Stimulated activated CD4-positive, alpha-beta T cell treated with anti-CD3 and anti-CD28 coated beads, TNF-alpha, amount 100 ng/mL, for 24 hours (primary cell): ENCODE results near the gene SIRPD.
"Not testable (repeated sequence)": the region's sequence is repeated elsewhere in the genome, so short reads cannot be mapped to it uniquely, and the experiment has no call there.

Source experiments
- DNase-seq, 3 experiments: peaks; one replicate each; pipeline ENCODE4 v3.0.0-alpha.2; 2020; ENCODE audit warnings: low read depth in 3 of 3

SIRPD gene

GRCh38 chr20:1537731-1538058, 19.8 kb downstream of the SIRPD start:
- no peak for DNase-seq

DNA sequence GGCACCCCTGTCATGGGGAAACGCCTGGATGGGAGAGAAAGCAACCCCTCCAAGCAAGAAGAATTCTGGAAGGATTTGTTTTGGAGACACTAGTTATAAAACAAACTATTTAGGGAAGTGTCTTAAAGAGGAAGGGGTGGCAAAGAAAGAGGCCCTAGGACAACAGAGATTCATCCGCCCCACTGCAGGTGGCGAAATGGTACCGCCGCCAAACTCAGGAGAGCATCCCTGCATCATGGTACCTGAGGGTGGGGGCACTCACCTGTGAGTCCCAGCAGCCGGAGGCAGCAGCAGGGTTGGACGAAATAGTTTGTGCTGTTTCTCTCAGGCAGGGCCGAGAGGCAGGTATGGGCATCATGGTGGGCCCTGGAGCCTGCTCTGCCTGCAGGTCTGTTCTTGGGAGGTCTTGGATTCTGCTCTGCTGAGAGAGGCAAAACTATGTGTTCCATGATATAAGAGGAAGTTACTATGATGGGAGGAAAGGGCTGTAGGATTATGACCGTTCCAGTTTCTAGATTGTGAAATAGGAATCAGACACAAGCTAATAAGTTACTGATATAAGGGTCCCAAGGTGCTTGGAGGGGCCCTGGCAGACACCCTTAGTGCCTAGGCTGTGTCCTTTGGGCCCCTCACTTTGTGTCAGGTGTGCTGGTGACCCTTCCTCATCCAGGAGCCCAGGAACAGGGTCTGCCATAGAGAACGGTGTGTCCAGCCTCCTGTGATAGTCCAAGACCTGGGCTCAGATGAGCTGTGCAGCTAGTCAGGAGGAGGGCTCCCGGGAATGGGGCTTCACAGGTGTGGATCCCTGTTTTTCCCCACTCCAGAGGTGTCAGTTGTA, 20.4 kb downstream of the SIRPD start:
- no peak for DNase-seq

GRCh38 chr20:1535420-1536175, 21.9 kb downstream of the SIRPD start:
- no peak for DNase-seq

GRCh38 chr20:1534526-1534925, 23.0 kb downstream of the SIRPD start:
- DNase-seq = no peak

DNA sequence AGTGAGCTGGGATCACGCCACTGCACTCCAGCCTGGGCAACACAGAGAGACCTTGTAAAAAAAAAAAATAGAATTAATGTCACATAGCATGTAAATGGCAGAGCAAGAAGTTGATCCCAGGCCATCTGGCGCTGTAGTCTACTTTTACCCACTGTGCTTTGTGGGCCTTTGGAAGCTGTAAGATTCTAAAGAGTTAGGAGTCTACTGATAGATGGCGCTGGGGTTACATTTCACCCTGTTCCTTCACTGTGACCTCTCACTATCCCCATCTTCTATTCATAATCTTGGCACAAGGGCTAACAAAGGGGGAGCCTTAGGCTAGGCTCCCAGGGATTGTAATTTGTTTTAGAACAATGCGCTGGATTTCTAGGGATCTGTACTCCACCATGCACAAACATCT, 24.4 kb downstream of the SIRPD start:
- DNase-seq = no peak

GRCh38 chr20:1528811-1529210, 28.7 kb downstream of the SIRPD start:
- DNase-seq = no peak

- no peak for DNase-seq
These were observed 29.6 kb downstream of the SIRPD start for GRCh38 chr20:1527923-1528322.

DNA sequence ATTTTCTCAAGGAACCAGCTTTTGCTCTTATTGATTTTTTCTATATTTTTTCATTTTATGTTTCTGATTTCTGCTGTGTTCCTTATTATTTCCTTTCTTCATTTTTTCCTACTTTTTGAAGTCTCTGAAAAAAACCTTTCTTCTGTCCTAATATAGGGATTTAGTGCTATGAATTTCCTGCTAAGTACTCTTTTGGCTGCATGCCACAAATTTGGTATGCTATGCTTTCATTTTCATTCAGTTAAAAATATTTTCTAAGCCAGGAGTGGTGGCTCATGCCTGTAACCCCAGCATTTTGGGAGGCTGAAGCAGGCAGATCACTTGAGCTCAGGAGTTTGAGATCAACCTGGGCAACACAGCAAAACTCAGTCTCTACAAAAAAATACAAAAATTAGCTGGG, 30.6 kb downstream of the SIRPD start:
- DNase-seq = no peak

DNA sequence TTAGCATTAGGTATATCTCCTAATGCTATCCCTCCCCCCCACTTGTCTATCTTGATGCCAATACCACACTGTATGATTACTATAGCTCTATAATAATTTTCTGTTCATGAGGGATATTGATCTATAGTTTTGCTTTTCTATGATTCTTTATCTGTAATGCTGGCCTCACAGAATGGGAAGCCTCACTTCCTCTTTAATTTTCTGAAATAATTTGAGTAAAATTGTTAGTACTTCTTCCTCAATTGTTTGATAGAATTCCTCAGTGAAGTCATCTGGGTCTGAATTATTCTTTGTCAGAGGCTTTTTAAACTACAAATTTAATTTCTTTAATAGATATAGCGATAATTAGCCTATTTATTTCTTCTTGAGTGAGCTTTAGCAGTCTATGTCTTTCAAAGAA, 31.2 kb downstream of the SIRPD start:
- DNase-seq = no peak

DNA sequence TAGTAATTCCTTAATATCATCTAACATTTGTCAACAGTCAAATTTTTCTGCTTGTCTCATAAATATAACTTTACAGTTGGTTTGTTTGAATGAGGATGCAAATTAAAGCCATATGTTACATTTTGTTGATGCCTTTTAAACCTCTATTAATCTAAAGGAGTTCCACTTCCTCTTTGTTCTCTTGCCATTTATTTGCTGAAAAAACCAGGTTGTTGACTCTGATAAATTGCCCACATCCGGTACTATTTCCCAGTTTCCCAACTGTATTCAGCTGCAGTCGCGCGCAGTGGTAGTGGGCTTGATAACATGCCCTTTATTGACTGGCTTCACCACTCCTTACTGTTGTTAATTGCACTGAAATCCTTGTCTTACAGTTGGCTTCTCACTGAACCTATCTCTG, 33.5 kb downstream of the SIRPD start:
- no peak for DNase-seq

- DNase-seq = no peak
These were observed 40.5 kb downstream of the SIRPD start for GRCh38 chr20:1517010-1517409.

DNA sequence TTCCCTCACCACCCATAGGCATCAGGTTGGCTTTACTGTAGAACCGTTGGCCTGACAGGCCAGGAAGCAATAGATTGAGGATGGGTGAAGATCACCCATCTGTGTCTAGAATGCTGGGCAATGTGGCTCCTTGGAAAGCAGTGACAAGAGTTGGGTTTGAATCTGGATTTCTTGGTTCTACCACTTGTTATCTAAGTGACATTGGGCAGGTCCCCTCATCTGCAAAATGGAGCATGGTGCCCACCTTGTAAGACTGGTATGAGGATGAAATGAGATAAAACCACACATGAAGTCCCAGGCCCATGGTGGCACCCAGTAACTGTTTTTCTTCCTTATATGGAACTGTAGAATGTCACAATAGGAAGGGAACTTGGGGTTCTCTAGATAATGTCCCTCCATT, 43.7 kb downstream of the SIRPD start:
- DNase-seq = no peak

GRCh38 chr20:1509237-1509636, 48.3 kb downstream of the SIRPD start:
- peak in 1 of 3 experiments; percentile 3 for DNase-seq

DNA sequence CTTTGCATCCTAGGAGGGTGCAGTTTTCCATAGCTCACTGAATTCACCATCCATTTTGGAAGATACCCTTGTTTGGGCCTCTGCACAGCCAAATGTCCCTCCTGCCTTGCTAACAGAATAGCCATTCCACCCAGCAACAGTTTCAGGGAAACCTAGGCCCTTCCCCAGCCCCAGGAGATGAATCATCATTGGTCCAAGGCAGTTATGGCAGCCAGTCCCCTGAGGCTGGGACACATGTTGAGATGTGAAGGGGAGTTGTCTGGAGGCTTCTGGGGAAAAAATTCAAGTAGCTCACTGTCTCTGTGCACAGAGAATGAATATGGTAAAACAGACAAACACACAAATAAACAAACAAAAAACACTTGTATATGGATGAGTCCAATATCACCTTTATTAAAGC, 48.9 kb downstream of the SIRPD start:
- DNase-seq = no peak

GRCh38 chr20:1507276-1507675, 50.2 kb downstream of the SIRPD start:
- no peak for DNase-seq

DNA sequence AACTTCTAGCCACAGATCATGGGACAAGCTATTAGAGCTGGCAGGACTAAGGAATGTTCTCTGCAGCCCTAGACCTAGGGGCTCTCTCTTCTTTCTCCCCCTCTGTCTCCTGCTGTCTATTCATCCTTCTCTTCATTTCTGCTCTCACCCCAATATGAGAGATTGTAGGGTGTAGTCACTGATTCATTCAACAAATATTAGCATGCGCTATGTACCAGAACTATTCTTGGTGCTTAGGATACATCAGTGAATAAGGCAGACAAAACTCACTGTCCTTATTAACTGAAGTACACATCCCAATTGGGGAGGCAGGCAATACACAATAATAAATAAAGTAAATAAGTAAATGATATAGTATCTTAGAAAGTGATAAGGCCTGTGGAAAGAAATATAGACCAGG, 51.6 kb downstream of the SIRPD start:
- DNase-seq = no peak

DNA sequence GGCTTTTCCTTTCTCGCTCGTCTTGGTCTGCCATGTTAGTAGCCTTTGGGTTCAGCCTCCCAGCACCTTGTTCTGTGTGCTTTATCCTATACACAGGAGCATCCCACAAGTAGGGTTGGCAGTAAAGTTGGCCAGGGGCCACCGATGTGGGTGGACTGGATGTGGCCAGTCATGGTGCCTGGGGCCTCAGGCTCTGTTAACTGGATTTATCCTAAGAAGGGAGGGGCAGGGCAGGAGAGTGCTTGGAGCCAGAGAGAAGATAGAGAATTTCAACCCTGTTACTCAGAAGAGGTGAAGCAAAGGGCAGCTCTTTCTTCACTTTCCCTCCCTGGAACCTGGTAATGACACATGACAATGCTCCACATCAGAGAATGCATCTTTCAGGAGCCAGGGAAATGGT, 52.1 kb downstream of the SIRPD start:
- DNase-seq = no peak

- peak; percentile 52 to 70 (median 60) for DNase-seq
These were observed 53.8 kb downstream of the SIRPD start for GRCh38 chr20:1503564-1504227.

DNA sequence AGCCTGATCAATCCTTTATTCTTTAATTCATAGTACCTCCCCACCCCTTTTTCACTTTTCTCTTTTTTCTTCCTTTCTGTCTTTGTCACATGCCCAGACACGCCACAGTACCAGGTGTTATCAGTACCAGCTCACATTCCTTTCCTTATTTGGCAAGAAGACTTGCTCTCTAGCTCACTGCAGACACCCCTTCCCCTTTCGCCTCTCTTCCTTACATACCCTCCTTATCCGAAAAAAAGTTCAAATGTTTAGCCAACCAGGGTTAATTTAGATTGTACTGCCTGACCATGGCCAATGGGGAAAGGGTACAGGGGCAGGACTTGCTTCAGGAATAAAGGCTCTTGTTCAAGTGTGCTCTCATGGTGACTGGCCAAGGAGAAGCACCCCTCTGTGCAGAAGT, 57.0 kb downstream of the SIRPD start:
- no peak for DNase-seq

- no peak for DNase-seq
These were observed 57.7 kb downstream of the SIRPD start for GRCh38 chr20:1499528-1500420.

GRCh38 chr20:1497371-1497770, 60.1 kb downstream of the SIRPD start:
- DNase-seq = not testable (repeated sequence)

- no peak for DNase-seq
These were observed 60.6 kb downstream of the SIRPD start for GRCh38 chr20:1496930-1497329.
